Vagina (tissue), 2 donors: Measurements from ENCODE around the gene MMP24. TPM values are rescaled to one million over a fixed set of nuclear protein-coding genes. Genes with fewer than 3 reads are reported as not detected.

Source experiments
- DNase-seq, 2 donors: peaks; one replicate each; pipeline ENCODE4 v3.0.0-alpha.2; 2017; ENCODE audit errors: extremely low spot score in 2 of 2
- H3K27ac ChIP-seq: fragments of 200-600 bp; sonication (generic); one replicate; pipeline ENCODE4 v1.5.1; 2019
- H3K27me3 ChIP-seq: fragments of 200-600 bp; sonication (generic); one replicate; pipeline ENCODE4 v1.5.1; 2019
- H3K36me3 ChIP-seq, 2 donors: fragments of 200-600 bp; sonication (generic); one replicate each; pipeline ENCODE4 v1.5.1; 2017 to 2019
- H3K4me1 ChIP-seq: fragments of 200-600 bp; sonication (generic); one replicate; pipeline ENCODE4 v1.5.1; 2019
- H3K4me3 ChIP-seq, 2 donors: fragments of 200-600 bp; sonication (generic); 1 replicate in 1 of 2; 2 replicates in 1 of 2; pipeline ENCODE4 v1.5.1; 2016 to 2019
- H3K9me3 ChIP-seq: fragments of 200-600 bp; sonication (generic); one replicate; pipeline ENCODE4 v1.5.1; 2019
- CTCF ChIP-seq, 3 experiments: fragments of 450-650 bp in 2 of 3; fragments of 200-600 bp in 1 of 3; sonication (generic) in 1 of 3; IDR thresholded peaks; one replicate each; pipeline ENCODE4 v1.5.1; 2017 to 2019; ENCODE audit warnings: antibody characterized with exemption in 3 of 3, mild to moderate bottlenecking in 2 of 3, moderate library complexity in 2 of 3
- POLR2A ChIP-seq, 2 donors: fragments of 450-650 bp; IDR thresholded peaks; one replicate each; pipeline ENCODE4 v1.6.1; 2017; ENCODE audit warnings: antibody characterized with exemption in 2 of 2, mild to moderate bottlenecking in 2 of 2, moderate library complexity in 2 of 2
- POLR2AphosphoS5 ChIP-seq, 2 donors: sonication (generic); formaldehyde crosslinking; IDR thresholded peaks; one replicate each; pipeline ENCODE4 v1.9.0; 2017; ENCODE audit warnings: antibody characterized with exemption in 2 of 2, mild to moderate bottlenecking in 2 of 2, low read depth in 1 of 2; ENCODE audit not compliant: insufficient read depth in 1 of 2
- intact Hi-C: fragments of 100-400 bp; cut with DNase I; formaldehyde crosslinking; loops from one replicate; pipeline ENCODE4 v1.15.1; 2023
- total RNA-seq: library from RNA; depleted of rRNA; stranded (reverse); fragments of >200 nt; gene quantifications from one replicate; pipeline ENCODE4 v1.2.3, GENCODE V29; 2016

MMP24 gene
- total RNA-seq, 1 donor from 2014 or later: 0.98 TPM

- Histone ChIP-seq H3K27ac (peak overlapping the region; percentile 87), H3K4me3 (peak overlapping the region; percentile 60 to 96), H3K4me1 (peaks cover 45% of the 10 kb centered on the region), H3K36me3 (peaks cover 0 to 26% of the 10 kb centered on the region in 2 donors), H3K9me3 (no peaks in the 10 kb centered on the region), H3K27me3 (no peaks in the 10 kb centered on the region)
- no peak for DNase-seq
- intact Hi-C loops: no loop called here
- no peak for TF ChIP-seq POLR2A (IDR thresholded peaks at IDR 0.05)
- no peak for TF ChIP-seq POLR2AphosphoS5 (IDR thresholded peaks at IDR 0.05; ENCODE audit: insufficient read depth in 1 of 2, low read depth in 1 of 2)
- no peak for TF ChIP-seq CTCF (IDR thresholded peaks at IDR 0.05)
Measured at GRCh38 chr20:35276408-35276807, 49.9 kb downstream of the MMP24 start.

GRCh38 chr20:35277127-35277526, 50.6 kb downstream of the MMP24 start:
- no peak for TF ChIP-seq POLR2A (IDR thresholded peaks at IDR 0.05)
- TF ChIP-seq POLR2AphosphoS5 (IDR thresholded peaks at IDR 0.05; ENCODE audit: insufficient read depth in 1 of 2, low read depth in 1 of 2): no peak
- TF ChIP-seq CTCF (IDR thresholded peaks at IDR 0.05): no peak
- H3K4me1 ChIP-seq: peaks cover 46% of the 10 kb centered on the region
- no peaks in the 10 kb centered on the region for H3K27me3 ChIP-seq
- peak overlapping the region; percentile 87 for H3K27ac ChIP-seq
- H3K4me3 ChIP-seq: peak overlapping the region; percentile 60 to 96
- no peaks in the 10 kb centered on the region for H3K9me3 ChIP-seq
- intact Hi-C loops: no loop called here
- H3K36me3 ChIP-seq: peaks cover 0 to 23% of the 10 kb centered on the region in 2 donors
- DNase-seq: no peak

GRCh38 chr20:35277531-35278395, 51.3 kb downstream of the MMP24 start, which contains the start of gene MMP24OS:
MMP24OS (minus strand) TSS chr20:35278122; CDS start chr20:35277929, 193 bp downstream.
- intact Hi-C loops: no loop called here
- H3K27ac ChIP-seq: peak within 1 kb of the TSS; percentile 87
- TF ChIP-seq POLR2A (IDR thresholded peaks at IDR 0.05): peak; percentile 87 to 88
- TF ChIP-seq CTCF (IDR thresholded peaks at IDR 0.05): no peak
- peak; percentile 72 to 96 for TF ChIP-seq POLR2AphosphoS5 (IDR thresholded peaks at IDR 0.05; ENCODE audit: insufficient read depth in 1 of 2, low read depth in 1 of 2)
- H3K36me3 ChIP-seq: peaks cover 0 to 23% of the 10 kb centered on the region in 2 donors
- DNase-seq: no peak
- no peaks in the 10 kb centered on the region for H3K27me3 ChIP-seq
- H3K4me1 ChIP-seq: peaks cover 52% of the 10 kb centered on the region
- H3K9me3 ChIP-seq: no peaks in the 10 kb centered on the region
- peak within 1 kb of the TSS; percentile 60 to 96 for H3K4me3 ChIP-seq

DNA sequence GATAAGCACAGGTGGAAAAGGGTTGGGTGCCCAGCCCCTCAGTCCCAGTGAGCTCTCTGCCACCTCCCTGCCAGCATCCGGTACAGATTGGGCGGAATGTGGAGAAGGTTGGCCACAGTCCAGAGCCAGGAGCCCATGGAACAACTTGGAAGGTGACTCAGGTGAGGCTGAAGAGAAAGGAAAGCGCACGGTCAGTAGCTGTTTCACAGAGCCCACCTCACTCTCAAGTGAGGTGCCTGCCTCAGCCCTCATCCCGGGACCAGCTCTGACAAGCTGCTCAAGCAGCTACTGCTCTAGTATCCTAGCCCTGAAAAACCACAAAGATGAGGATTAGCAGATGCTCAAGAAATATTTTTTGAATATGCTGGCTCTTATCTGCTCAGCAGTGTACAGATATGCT, 52.5 kb downstream of the MMP24 start:
- Histone ChIP-seq H3K27ac (peak overlapping the region; percentile 87), H3K36me3 (peaks cover 0 to 23% of the 10 kb centered on the region in 2 donors), H3K4me1 (peaks cover 65% of the 10 kb centered on the region), H3K9me3 (no peaks in the 10 kb centered on the region), H3K27me3 (no peaks in the 10 kb centered on the region), H3K4me3 (no peak overlapping the region)
- intact Hi-C loops: no loop called here
- DNase-seq: no peak
- no peak for TF ChIP-seq POLR2A (IDR thresholded peaks at IDR 0.05)

GRCh38 chr20:35279533-35280174, 53.2 kb downstream of the MMP24 start:
- no peaks in the 10 kb centered on the region for H3K27me3 ChIP-seq
- H3K4me1 ChIP-seq: peaks cover 66% of the 10 kb centered on the region
- TF ChIP-seq CTCF (IDR thresholded peaks at IDR 0.05) (no peak), POLR2A (IDR thresholded peaks at IDR 0.05) (no peak)
- H3K36me3 ChIP-seq: peaks cover 0 to 23% of the 10 kb centered on the region in 2 donors
- DNase-seq: no peak
- H3K27ac ChIP-seq: peak overlapping the region; percentile 52
- no peaks in the 10 kb centered on the region for H3K9me3 ChIP-seq
- H3K4me3 ChIP-seq: no peak overlapping the region
- intact Hi-C loops: no loop called here
